Fibroblast of lung (primary cell): Measurements from ENCODE around the gene HPGDS. TPM values are rescaled to one million over a fixed set of nuclear protein-coding genes. Genes with fewer than 3 reads are reported as not detected.
"Not testable (repeated sequence)": the region's sequence is repeated elsewhere in the genome, so short reads cannot be mapped to it uniquely, and the experiment has no call there.

Experiments used
- DNase-seq, 2 donors: peaks; one replicate each; pipeline versions ENCODE4 v3.0.0 to v3.0.0-alpha.2; 2010; ENCODE audit warnings: low read depth in 2 of 2
- H2AFZ ChIP-seq: 2 replicates; pipeline ENCODE4 v1.5.1; 2012; ENCODE audit warnings: low read length, control low read depth, inconsistent platforms
- H3K27ac ChIP-seq: 2 replicates; pipeline ENCODE4 v1.5.1; 2011; ENCODE audit warnings: low read length, control low read depth; ENCODE audit not compliant: insufficient read depth
- H3K27me3 ChIP-seq: 2 replicates; pipeline ENCODE4 v1.5.1; 2011; ENCODE audit warnings: mild to moderate bottlenecking, low read length; ENCODE audit not compliant: control insufficient read depth, insufficient read depth
- H3K36me3 ChIP-seq: 2 replicates; pipeline ENCODE4 v1.5.1; 2011; ENCODE audit warnings: low read length; ENCODE audit not compliant: control insufficient read depth, insufficient read depth
- H3K4me1 ChIP-seq: 2 replicates; pipeline ENCODE4 v1.5.1; 2011; ENCODE audit warnings: low read length; ENCODE audit not compliant: control insufficient read depth, insufficient read depth; ENCODE audit errors: extremely low read depth
- H3K4me2 ChIP-seq: 2 replicates; pipeline ENCODE4 v1.5.1; 2011; ENCODE audit warnings: low read length, control low read depth; ENCODE audit not compliant: insufficient read depth; ENCODE audit errors: extremely low read depth
- H3K4me3 ChIP-seq, 4 experiments: fragments of 200-600 bp in 1 of 4; sonication (generic) in 1 of 4; replicated peaks in 1 of 4; 2 replicates each; pipeline ENCODE4 v1.5.1; 2011 to 2016; ENCODE audit warnings: low read length in 4 of 4, low read depth in 3 of 4, mild to moderate bottlenecking in 3 of 4, control low read depth in 2 of 4, inconsistent platforms in 1 of 4, mixed read lengths in 1 of 4; ENCODE audit not compliant: insufficient read depth in 1 of 4; ENCODE audit errors: control extremely low read depth in 1 of 4
- H3K79me2 ChIP-seq: 2 replicates; pipeline ENCODE4 v1.5.1; 2012; ENCODE audit warnings: mild to moderate bottlenecking, low read length, inconsistent platforms; ENCODE audit not compliant: control insufficient read depth, insufficient read depth
- H3K9ac ChIP-seq: 2 replicates; pipeline ENCODE4 v1.5.1; 2011; ENCODE audit warnings: mild to moderate bottlenecking, low read length, control low read depth; ENCODE audit not compliant: insufficient read depth
- H3K9me3 ChIP-seq: 2 replicates; pipeline ENCODE4 v1.5.1; 2012; ENCODE audit warnings: low read depth, low read length; ENCODE audit not compliant: control insufficient read depth, insufficient read depth
- H4K20me1 ChIP-seq: 2 replicates; pipeline ENCODE4 v1.5.1; 2011; ENCODE audit warnings: low read length; ENCODE audit not compliant: control insufficient read depth, insufficient read depth; ENCODE audit errors: extremely low read depth
- EZH2 ChIP-seq: IDR thresholded peaks from 2 replicates; pipeline ENCODE4 v1.5.1; 2012; ENCODE audit warnings: low read length, control low read depth, mild to moderate bottlenecking; ENCODE audit errors: missing control alignments
- polyA plus RNA-seq, 2 donors: library from polyadenylated mRNA; depleted of rRNA in 1 of 2; stranded (reverse) in 1 of 2; unstranded in 1 of 2; fragments of >200 nt; gene quantifications; 2 replicates each; pipeline ENCODE4 v1.2.1, GENCODE V29; 2011 to 2012; ENCODE audit warnings: missing spikeins in 1 of 2
- total RNA-seq: library from RNA; depleted of rRNA; stranded (reverse); fragments of >200 nt; gene quantifications from 2 replicates; pipeline ENCODE4 v1.2.1, GENCODE V29; 2014
- TF ChIP-seq, protein P1 (sequence below), 2 donors: IDR thresholded peaks in 1 of 2; conservative IDR thresholded peaks in 1 of 2; 1 replicate in 1 of 2; 2 replicates in 1 of 2; pipeline ENCODE4 v1.5.1; 2011 to 2012; ENCODE audit warnings: low read length in 2 of 2, control low read depth in 1 of 2, inconsistent platforms in 1 of 2, low read depth in 1 of 2, mild to moderate bottlenecking in 1 of 2

Gene HPGDS
- total and polyA plus RNA-seq, 2 donors (not counting 1 experiment from before 2014, with no cell fraction given) = not detected

DNA sequence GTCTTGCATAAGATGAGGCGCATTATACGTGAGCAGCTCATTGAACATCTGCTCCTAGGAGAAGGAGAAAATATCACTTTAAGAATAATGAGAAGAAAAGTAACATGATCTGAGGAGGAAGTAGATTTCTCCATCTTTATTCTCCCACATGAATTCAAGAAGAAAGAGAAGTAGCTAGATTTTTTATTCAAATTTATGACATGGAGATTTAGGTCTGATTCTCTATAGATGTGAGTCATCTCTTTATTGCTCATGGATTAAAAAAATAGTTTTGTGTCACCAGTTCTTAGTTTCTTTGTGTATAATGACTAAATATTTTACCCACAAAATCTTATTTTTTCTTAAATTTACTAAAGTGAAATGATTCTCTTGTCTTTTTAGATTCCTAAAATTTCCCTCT lies 40.4 kb downstream of the HPGDS start:
- Histone ChIP-seq H3K27me3 (no peaks in the 10 kb centered on the region), H3K9me3 (no peaks in the 10 kb centered on the region), H4K20me1 (no peaks in the 10 kb centered on the region), H2AFZ (no peak overlapping the region), H3K4me3 (no peak overlapping the region), H3K79me2 (no peaks in the 10 kb centered on the region), H3K27ac (no peak overlapping the region), H3K4me2 (no peak overlapping the region), H3K4me1 (no peaks in the 10 kb centered on the region), H3K36me3 (no peaks in the 10 kb centered on the region), H3K9ac (no peak overlapping the region)
- peak in 1 of 2 donors; percentile 30 for DNase-seq
- no peak for TF ChIP-seq EZH2
- TF ChIP-seq, protein P1, sequence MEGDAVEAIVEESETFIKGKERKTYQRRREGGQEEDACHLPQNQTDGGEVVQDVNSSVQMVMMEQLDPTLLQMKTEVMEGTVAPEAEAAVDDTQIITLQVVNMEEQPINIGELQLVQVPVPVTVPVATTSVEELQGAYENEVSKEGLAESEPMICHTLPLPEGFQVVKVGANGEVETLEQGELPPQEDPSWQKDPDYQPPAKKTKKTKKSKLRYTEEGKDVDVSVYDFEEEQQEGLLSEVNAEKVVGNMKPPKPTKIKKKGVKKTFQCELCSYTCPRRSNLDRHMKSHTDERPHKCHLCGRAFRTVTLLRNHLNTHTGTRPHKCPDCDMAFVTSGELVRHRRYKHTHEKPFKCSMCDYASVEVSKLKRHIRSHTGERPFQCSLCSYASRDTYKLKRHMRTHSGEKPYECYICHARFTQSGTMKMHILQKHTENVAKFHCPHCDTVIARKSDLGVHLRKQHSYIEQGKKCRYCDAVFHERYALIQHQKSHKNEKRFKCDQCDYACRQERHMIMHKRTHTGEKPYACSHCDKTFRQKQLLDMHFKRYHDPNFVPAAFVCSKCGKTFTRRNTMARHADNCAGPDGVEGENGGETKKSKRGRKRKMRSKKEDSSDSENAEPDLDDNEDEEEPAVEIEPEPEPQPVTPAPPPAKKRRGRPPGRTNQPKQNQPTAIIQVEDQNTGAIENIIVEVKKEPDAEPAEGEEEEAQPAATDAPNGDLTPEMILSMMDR (conservative IDR thresholded peaks at IDR 0.05 in 1 of 2, IDR thresholded peaks at IDR 0.05 in 1 of 2; ENCODE audit: low read depth in 1 of 2, low read length in 2 of 2) = no peak

DNA sequence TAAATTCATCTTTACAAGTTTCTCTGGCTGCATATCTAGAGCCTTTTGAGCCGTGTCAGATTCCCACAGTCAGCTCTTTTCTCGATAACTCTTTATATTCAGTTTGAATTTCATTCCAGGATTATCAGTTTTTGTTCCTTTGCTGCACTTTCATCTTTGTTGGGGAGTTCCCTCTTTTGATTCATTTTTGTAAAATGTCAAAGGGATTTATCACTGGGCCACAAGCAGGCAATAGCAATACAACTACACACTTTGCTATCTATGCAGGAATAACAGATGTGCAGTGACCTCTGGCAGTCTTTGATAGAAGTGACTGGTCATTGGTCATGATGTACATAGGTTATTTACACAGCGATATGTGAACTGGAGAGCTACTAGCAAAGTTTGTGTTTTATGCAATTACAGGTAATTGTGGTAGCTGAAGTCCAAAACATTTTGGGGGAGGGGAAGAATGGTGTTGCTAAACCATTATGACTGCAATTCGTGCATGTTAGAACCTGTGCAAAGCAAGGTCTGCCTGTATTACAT lies 43.8 kb downstream of the HPGDS start:
- Histone ChIP-seq H2AFZ (no peak overlapping the region), H3K4me3 (no peak overlapping the region), H3K4me1 (no peaks in the 10 kb centered on the region), H3K4me2 (no peak overlapping the region), H3K9me3 (no peaks in the 10 kb centered on the region), H3K79me2 (no peaks in the 10 kb centered on the region), H4K20me1 (no peaks in the 10 kb centered on the region), H3K27me3 (no peaks in the 10 kb centered on the region), H3K36me3 (no peaks in the 10 kb centered on the region), H3K27ac (no peak overlapping the region), H3K9ac (no peak overlapping the region)
- TF ChIP-seq, protein P1 (conservative IDR thresholded peaks at IDR 0.05 in 1 of 2, IDR thresholded peaks at IDR 0.05 in 1 of 2; ENCODE audit: low read depth in 1 of 2, low read length in 2 of 2) = no peak
- TF ChIP-seq EZH2 = no peak
- DNase-seq = no peak

DNA sequence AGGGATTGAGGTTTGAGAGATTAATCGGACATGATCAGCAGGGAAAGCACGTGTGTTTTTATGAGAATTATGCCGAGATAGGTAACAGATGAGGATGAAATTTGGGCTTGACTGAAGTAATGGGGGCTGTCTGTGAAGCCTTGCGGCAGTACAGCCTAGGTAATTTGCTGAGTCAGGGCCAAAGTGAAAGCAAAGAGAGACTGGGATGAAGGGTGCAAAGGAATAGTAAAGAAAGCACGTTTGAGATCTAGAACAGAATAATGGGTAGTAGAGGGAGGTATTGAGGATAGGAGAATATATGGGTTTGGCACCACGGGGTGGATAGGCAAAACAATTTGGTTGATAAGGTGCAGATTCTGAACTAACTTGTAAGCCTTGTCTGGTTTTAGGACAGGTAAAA lies 47.2 kb downstream of the HPGDS start:
- not testable (repeated sequence) for H3K9me3 ChIP-seq, H3K4me3 ChIP-seq, H3K36me3 ChIP-seq, H3K9ac ChIP-seq, H3K27me3 ChIP-seq, H3K4me1 ChIP-seq, H3K79me2 ChIP-seq, DNase-seq, H4K20me1 ChIP-seq, H3K4me2 ChIP-seq, H3K27ac ChIP-seq, H2AFZ ChIP-seq

DNA sequence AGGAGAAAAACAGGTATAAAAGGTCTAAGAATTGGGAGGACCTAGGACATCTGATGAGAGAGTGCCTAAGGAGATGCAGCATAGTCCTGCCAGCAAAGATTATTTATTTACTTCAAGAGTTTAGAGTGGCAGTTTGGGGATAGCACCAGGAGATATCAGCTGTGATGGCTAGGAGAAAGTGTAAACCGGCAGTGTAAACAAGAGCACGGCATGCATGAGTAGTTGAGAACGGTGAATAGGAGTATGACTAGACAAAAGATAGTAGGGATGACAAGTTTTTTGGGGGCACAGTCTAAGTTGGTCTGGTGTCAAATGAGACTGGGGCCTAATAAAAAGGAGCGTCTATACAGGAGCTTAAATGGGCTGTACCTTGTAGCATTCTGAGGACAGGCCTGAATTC lies 48.7 kb downstream of the HPGDS start:
- H3K36me3 ChIP-seq, H4K20me1 ChIP-seq, H3K4me2 ChIP-seq, H3K4me3 ChIP-seq, DNase-seq, H3K9me3 ChIP-seq, H3K4me1 ChIP-seq, H3K79me2 ChIP-seq, H2AFZ ChIP-seq, H3K27me3 ChIP-seq, H3K27ac ChIP-seq, H3K9ac ChIP-seq: not testable (repeated sequence)
